NCI-H2029 (cell line): ENCODE data around the gene UNCX.

ENCODE experiments used
- DNase-seq: peaks from one replicate; lab custom pipeline; 2025; lab: John Stamatoyannopoulos, UW

Gene UNCX

DNA sequence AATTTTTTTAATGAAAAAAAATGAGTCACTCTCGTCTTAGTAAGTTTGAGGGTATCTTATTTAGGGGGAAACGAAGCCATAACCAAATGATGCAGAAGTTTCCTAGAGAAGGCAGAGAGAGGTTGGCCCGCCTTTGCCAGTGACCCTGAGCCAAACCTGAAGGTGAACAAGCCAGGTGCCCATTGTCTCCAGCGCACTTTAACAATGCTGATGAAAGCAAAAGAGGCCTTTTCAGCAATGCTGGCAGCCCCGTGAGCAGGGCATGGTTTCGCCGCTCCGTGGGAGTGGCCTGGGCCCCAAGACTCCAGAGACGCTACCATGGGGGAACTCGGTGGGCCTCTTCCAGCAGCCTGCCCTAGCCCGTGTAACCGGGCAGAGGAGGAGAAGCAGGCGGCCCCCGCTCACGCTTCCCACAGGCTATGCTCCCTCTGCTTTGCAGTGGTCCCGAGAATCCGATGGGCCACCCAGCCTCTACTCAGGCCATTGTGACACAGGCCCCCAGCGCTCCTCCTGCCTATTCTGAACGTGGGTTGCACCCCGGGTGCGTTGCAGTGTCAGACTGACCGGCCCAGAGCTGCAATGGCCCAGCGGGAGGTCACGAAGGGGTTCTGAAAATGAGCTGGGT lies 14.0 kb upstream of the UNCX start:
- no peak for DNase-seq

DNA sequence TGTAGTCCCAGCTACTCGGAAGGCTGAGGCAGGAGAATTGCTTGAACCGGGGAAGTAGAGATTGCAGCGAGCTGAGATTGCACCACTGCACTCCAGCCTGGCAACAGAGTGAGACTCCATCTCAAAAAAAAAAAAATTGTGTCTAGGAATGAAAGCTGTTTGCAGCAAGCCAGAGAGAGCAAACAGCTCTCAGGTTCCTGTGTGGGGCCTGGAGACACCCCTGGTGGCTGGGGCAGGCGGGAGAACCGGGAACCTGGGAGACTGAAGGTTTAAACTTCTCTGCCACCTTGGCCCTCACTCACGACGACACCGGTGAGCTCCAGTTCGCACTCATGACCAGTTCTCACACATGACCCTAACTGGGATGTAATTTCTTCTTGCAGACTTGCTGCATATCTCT lies 13.2 kb upstream of the UNCX start:
- no peak for DNase-seq

GRCh38 chr7:1220000-1220726 lies 12.5 kb upstream of the UNCX start:
- no peak for DNase-seq

GRCh38 chr7:1220977-1221745 lies 11.5 kb upstream of the UNCX start:
- no peak for DNase-seq

GRCh38 chr7:1223196-1223981 lies 9.3 kb upstream of the UNCX start:
- no peak for DNase-seq

DNA sequence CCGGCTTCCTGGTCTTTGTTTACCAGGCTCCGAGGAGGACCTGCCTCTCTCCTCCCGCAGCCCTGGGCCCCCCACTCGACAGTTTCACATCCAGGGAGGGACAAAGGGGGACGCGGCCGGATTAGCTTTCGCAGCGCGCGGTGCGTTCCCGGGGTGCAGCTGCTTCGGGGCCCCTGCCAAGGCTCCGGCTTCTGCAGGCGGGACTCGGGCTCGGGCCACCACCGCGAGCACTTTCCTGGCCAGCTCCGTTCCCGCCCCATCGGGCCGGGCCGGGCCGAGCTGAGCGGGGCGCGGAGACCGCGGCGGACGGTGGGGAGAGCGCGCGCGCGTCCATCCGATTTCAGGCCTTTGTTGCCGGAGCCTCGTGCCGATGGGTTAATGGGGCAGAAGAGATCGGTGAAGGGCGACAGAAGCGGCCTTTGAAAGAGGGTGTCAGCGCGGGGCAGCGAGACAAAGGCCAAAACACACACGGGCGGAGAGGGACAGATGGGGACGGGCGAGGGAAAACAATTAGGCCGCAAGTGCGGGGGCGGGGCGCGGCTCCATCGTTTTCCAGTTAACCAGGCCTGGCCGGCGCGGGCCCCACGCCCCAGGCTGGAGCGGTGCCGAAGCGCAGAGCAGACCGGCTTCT lies 8.5 kb upstream of the UNCX start:
- no peak for DNase-seq

DNA sequence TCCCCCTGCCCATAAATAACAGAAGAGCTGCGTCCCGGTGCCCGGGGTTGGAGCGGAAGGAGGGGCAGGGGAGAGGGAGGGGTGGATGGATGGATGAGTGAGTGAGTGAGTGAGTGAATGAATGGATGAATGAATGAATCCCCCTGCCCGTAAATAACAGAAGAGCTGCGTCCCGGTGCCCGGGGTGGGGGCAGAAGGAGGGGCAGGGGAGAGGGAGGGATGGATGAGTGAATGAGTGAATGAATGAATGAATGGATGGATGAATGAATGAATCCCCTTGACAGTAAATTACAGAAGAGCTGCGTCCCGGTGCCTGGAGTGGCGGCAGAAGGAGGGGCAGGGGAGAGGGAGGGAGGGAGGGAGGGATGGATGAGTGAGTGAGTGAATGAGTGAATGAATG lies 7.6 kb upstream of the UNCX start:
- DNase-seq = no peak

DNA sequence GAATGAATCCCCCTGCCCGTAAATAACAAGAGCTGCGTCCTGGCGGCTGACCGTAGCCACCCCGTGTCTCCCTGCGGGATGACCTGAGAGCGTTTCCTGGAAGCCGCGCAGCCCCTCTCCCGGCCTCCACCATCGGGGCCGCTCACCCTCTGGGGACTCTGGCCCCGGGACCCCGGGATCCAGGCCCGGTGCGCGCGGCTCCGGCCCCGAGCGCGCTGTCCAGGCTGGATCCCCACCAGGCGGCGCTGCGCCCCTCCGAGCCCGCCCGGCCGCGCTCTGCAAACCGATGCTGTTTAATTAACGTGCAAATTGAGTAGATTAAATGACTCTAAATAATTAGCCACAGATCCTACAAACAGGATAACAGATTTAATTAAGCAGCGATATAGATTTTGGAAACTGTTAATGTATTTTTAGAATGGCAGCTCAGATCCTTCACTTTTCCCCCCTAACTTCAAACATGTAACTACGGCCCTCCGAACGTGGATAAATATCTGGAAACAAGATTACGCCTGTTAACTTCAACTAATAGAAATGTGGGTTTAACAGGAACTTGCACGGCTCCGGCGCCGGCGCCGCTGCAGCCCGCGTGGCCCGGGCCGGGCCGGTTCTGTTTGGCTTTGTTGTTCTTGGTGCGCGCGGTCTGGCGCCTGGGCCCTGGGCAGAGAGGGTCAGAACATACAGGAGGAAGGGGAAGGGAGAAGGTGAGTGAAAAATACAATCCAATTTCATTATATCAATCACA lies 7.1 kb upstream of the UNCX start:
- DNase-seq = no peak

GRCh38 chr7:1226186-1226901 lies 6.3 kb upstream of the UNCX start:
- no peak for DNase-seq

GRCh38 chr7:1227071-1227804 lies 5.4 kb upstream of the UNCX start:
- DNase-seq = no peak

GRCh38 chr7:1227814-1228544 lies 4.7 kb upstream of the UNCX start:
- no peak for DNase-seq

DNA sequence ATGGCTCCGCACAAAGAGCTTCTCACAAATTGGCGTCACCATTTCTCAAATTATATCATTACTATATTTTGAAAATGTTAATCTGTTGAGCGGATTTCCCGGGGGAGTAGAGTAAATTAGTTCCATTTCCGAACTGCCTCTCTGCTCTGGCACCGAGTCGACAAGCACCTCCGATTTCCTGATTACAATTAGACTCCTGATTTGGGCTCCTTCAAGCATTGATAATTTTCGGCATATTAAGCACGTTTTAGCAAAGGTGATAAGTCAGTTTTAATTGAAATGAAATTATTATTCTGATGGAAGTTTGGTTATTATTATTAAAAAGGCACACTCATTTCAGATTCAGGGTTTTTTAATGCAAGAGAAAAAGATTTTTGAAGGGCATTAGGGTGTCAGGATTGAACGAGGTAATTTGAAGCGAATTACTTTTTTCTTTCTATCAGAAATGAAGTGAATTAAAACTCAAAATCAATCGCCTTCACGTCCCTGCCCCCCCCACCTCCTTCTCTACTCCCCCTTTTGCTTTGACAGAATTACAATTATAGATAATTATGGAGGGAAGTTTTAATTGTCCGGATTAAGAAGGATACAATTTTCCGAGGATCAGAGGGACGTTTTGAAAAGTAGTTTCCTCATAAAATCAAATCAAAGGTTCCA lies 4.0 kb upstream of the UNCX start:
- no peak for DNase-seq

- no peak for DNase-seq
Measured at GRCh38 chr7:1229202-1229947, 3.3 kb upstream of the UNCX start.

DNA sequence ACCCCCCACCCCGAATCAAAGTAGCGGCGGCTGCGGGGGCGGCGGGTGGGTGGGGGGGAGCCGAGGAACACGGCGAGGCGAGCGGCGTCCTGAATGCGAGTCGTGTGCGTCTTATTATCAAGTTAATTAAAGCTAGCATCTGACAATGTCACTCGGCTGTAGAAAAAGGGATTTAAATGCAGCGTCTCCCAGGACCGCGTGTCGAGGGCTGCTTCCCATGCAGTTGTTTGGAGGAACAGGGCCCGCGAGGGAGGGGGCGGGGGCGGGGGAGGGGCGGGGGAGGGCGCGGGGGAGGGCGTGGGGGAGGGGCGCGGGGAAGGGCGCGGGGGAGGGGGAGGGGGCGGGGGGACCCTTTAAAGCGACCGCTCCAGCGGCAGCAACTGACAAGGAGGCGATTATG lies 2.7 kb upstream of the UNCX start:
- DNase-seq = no peak

- no peak for DNase-seq
Measured at GRCh38 chr7:1230411-1231213, 2.1 kb upstream of the UNCX start.

- no peak for DNase-seq
Measured at GRCh38 chr7:1231214-1232102, 1.2 kb upstream of the UNCX start.
